ENCODE measurements around the gene ZNF573.
"Not testable (repeated sequence)": the region's sequence is repeated elsewhere in the genome, so short reads cannot be mapped to it uniquely, and the experiment has no call there.

- not testable (repeated sequence) for TF ChIP-seq CTCF (IDR thresholded peaks at IDR 0.05; ENCODE audit: borderline replicate concordance, extremely low read depth, low read length, poor library complexity, severe bottlenecking); EZH2 (IDR thresholded peaks at IDR 0.05; ENCODE audit: borderline replicate concordance, low read depth, low read length, severe bottlenecking)
Observed at GRCh38 chr19:37815611-37816010, 36.2 kb upstream of the ZNF573 start.
